Vagina (tissue), 2 donors: ENCODE results near the gene ASB7.

ENCODE experiments used
- CTCF ChIP-seq, 3 experiments: fragments of 450-650 bp in 2 of 3; fragments of 200-600 bp in 1 of 3; sonication (generic) in 1 of 3; IDR thresholded peaks; one replicate each; pipeline ENCODE4 v1.5.1; 2017 to 2019; ENCODE audit warnings: antibody characterized with exemption in 3 of 3, mild to moderate bottlenecking in 2 of 3, moderate library complexity in 2 of 3
- POLR2A ChIP-seq, 2 donors: fragments of 450-650 bp; IDR thresholded peaks; one replicate each; pipeline ENCODE4 v1.6.1; 2017; ENCODE audit warnings: antibody characterized with exemption in 2 of 2, mild to moderate bottlenecking in 2 of 2, moderate library complexity in 2 of 2
- POLR2AphosphoS5 ChIP-seq, 2 donors: sonication (generic); formaldehyde crosslinking; IDR thresholded peaks; one replicate each; pipeline ENCODE4 v1.9.0; 2017; ENCODE audit warnings: antibody characterized with exemption in 2 of 2, mild to moderate bottlenecking in 2 of 2, low read depth in 1 of 2; ENCODE audit not compliant: insufficient read depth in 1 of 2

DNA sequence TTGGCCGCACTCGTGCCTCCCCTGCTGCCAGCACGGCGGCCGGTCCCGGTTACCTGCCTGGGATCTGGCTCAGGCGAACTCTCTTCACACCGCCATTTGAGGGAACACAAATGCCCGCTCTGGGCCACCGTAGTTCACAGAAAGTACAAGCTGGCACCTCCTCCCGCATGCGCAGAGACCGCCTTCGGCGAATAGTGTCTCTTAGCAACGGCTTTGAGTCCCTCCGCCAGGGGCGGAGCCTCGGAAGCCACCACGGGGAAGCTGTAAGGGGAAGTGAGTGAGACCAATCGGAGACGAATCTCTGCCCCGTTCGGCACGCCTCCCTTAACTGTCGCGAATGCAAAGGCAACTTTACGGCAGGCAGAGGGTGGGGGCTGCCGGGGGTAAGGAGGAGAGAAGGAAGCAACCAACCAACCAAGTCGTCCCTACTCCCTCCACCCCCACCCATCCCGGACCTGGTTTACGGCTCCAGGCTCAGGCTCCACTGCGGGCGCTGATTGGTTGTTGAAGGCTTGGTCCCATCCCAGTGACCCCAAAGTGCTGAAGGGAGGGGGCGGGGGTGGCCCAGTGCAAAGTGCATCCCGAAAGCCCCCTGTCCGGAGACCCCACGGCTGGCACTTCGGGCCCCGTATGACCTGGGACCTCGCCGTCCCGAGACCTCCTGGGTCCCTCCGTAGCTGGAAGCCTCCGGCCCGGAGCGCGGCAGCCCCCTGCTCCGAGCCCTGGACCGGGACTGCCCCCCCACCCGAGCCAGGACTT is at the start of gene ASB7, which contains the start of gene LINS1:
- TF ChIP-seq CTCF (IDR thresholded peaks at IDR 0.05) (no peak), POLR2AphosphoS5 (IDR thresholded peaks at IDR 0.05; ENCODE audit: insufficient read depth in 1 of 2, low read depth in 1 of 2) (peak; percentile 89 to 99), POLR2A (IDR thresholded peaks at IDR 0.05) (no peak)
